Sigmoid colon (tissue), 4 donors: ENCODE results near the gene PNKP.

Experiments
- CTCF ChIP-seq, 4 experiments: fragments of 450-650 bp in 3 of 4; fragments of 200-600 bp in 1 of 4; IDR thresholded peaks; one replicate each; pipeline ENCODE4 v1.5.1; 2016 to 2019; ENCODE audit warnings: antibody characterized with exemption in 4 of 4, mild to moderate bottlenecking in 3 of 4, moderate library complexity in 2 of 4
- POLR2AphosphoS5 ChIP-seq, 4 donors: sonication (generic); formaldehyde crosslinking; IDR thresholded peaks; one replicate each; pipeline ENCODE4 v1.6.1; 2017; ENCODE audit warnings: antibody characterized with exemption in 4 of 4

- no peak for TF ChIP-seq CTCF (IDR thresholded peaks at IDR 0.05)
- peak in 2 of 4 donors; percentile 43 to 58 for TF ChIP-seq POLR2AphosphoS5 (IDR thresholded peaks at IDR 0.05)
These were observed 27.7 kb downstream of the PNKP start for GRCh38 chr19:49839713-49840112.
